HEK293T (cell line): ENCODE measurements around the gene MOK.

Experiments
- CTCF ChIA-PET: fragments of 350-600 bp; formaldehyde crosslinking; extraction: SDS; loops from one replicate; lab custom pipeline; 2021; ENCODE audit warnings: antibody characterized with exemption, inconsistent platforms; lab: Yijun Ruan, JAX
- POLR2A ChIA-PET: fragments of 350-600 bp; formaldehyde crosslinking; extraction: SDS; loops from one replicate; lab custom pipeline; 2020; ENCODE audit warnings: antibody characterized with exemption, inconsistent platforms; lab: Yijun Ruan, JAX
- DNase-seq: peaks from one replicate; pipeline ENCODE4 v3.0.0; 2012; ENCODE audit warnings: mixed read lengths; ENCODE audit errors: extremely low spot score
- ARNT ChIP-seq: fragments of 450-650 bp; IDR thresholded peaks from 2 replicates; pipeline ENCODE4 v1.6.1; 2017; ENCODE audit warnings: mild to moderate bottlenecking
- BHLHE40 ChIP-seq: fragments of 450-650 bp; IDR thresholded peaks from 2 replicates; pipeline ENCODE4 v1.6.1; 2016; ENCODE audit warnings: mild to moderate bottlenecking, moderate library complexity, borderline replicate concordance
- CTBP1 ChIP-seq: fragments of 450-650 bp; IDR thresholded peaks from 2 replicates; pipeline ENCODE4 v1.6.1; 2016; ENCODE audit warnings: borderline replicate concordance
- ELF4 ChIP-seq: fragments of 450-650 bp; IDR thresholded peaks from 2 replicates; pipeline ENCODE4 v1.6.1; 2017; ENCODE audit warnings: antibody characterized with exemption
- FOXA1 ChIP-seq: fragments of 450-650 bp; IDR thresholded peaks from 2 replicates; pipeline ENCODE4 v1.6.1; 2016; ENCODE audit warnings: mild to moderate bottlenecking
- FOXK2 ChIP-seq: fragments of 450-650 bp; IDR thresholded peaks from 2 replicates; pipeline ENCODE4 v1.6.1; 2016; ENCODE audit warnings: mild to moderate bottlenecking
- FOXM1 ChIP-seq: fragments of 450-650 bp; IDR thresholded peaks from 2 replicates; pipeline ENCODE4 v1.6.1; 2017; ENCODE audit warnings: mild to moderate bottlenecking, borderline replicate concordance
- HDGF ChIP-seq: fragments of 450-650 bp; IDR thresholded peaks from 2 replicates; pipeline ENCODE4 v1.6.1; 2017; ENCODE audit warnings: antibody characterized with exemption, borderline replicate concordance
- L3MBTL2 ChIP-seq: fragments of 450-650 bp; conservative IDR thresholded peaks from 2 replicates; pipeline ENCODE4 v1.6.1; 2016; ENCODE audit warnings: mild to moderate bottlenecking
- LEF1 ChIP-seq: fragments of 450-650 bp; IDR thresholded peaks from 2 replicates; pipeline ENCODE4 v1.6.1; 2017; ENCODE audit warnings: mild to moderate bottlenecking, borderline replicate concordance
- NFRKB ChIP-seq: fragments of 450-650 bp; IDR thresholded peaks from 2 replicates; pipeline ENCODE4 v1.6.1; 2016; ENCODE audit warnings: mild to moderate bottlenecking, moderate library complexity
- PKNOX1 ChIP-seq: fragments of 450-650 bp; IDR thresholded peaks from 2 replicates; pipeline ENCODE4 v1.6.1; 2016
- SP1 ChIP-seq: fragments of 450-650 bp; IDR thresholded peaks from 2 replicates; pipeline ENCODE4 v1.6.1; 2017
- SUZ12 ChIP-seq: fragments of 450-650 bp; IDR thresholded peaks from 2 replicates; pipeline ENCODE4 v1.6.1; 2016; ENCODE audit warnings: mild to moderate bottlenecking
- TARDBP ChIP-seq: fragments of 450-650 bp; IDR thresholded peaks from 2 replicates; pipeline ENCODE4 v1.6.1; 2016
- ZNF384 ChIP-seq: fragments of 450-650 bp; IDR thresholded peaks from 2 replicates; pipeline ENCODE4 v1.6.1; 2016

Gene MOK

DNA sequence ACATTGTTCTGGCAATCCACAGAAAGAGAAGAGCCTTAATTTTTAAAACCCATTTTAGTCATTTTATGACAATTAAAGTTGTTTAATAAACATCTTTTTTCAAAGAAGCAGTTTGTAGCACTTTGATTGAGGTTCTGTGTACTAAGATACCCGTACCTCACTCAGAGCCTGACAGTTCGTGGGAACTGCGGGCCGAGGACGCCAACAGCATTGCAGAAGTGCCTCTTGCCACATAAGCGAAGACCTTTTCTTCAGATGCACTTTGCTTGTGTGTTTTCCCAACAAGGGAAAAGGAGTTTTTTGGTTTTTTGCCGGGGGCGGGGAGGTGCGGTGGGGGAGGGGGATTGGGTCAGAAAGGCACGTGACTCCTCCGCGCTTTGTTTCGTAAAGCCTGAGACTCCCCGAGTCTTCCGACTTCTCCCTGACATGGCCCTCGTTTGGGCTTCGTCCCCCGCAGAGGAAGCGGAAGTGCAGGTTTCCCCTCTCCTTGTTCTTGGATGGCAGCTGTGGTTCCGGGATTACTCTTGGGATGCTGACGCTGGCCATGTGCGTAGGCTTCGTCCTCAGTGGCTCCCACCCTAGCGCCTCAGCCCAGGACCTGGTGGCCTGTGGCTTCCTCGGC is 94.4 kb downstream of the MOK start:
- TF ChIP-seq NFRKB (no peak), FOXM1 (no peak), ELF4 (no peak)
- ChIA-PET CTCF (no interaction called here), POLR2A (no interaction called here)
- DNase-seq = no peak

DNA sequence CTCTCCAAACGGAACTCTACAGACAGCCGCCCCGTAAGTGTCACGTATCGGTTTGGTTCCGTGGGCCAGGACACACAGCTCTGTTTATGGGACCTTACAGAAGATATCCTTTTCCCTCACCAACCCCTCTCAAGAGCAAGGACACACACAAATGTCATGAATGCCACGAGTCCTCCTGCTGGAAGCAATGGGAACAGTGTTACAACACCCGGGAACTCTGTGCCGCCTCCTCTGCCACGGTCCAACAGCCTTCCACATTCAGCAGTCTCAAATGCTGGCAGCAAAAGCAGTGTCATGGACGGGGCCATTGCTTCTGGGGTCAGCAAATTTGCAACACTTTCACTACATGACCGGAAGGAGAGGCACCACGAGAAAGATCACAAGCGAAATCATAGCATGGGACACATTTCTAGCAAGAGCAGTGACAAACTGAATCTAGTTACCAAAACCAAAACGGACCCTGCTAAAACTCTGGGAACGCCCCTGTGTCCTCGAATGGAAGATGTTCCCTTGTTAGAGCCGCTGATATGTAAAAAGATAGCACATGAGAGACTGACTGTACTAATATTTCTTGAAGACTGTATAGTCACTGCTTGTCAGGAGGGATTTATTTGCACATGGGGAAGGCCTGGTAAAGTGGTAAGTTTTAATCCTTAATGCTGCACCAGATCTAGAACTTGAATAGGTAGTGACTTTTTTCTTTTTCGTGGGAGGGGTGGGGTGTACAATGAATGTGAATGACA is 95.6 kb downstream of the MOK start:
- TF ChIP-seq LEF1 (no peak), FOXK2 (no peak), FOXA1 (no peak)
- POLR2A ChIA-PET = no interaction called here
- peak; percentile 49 for DNase-seq
- CTCF ChIA-PET = no interaction called here

- TF ChIP-seq TARDBP (no peak), SUZ12 (no peak), L3MBTL2 (no peak), ARNT (no peak), ZNF384 (no peak), LEF1 (no peak), SP1 (no peak), CTBP1 (no peak), FOXM1 (no peak), ELF4 (no peak), NFRKB (no peak), FOXK2 (no peak), BHLHE40 (no peak), FOXA1 (no peak), PKNOX1 (no peak), HDGF (no peak)
- ChIA-PET CTCF (no interaction called here), POLR2A (no interaction called here)
- DNase-seq = no peak
Observed at GRCh38 chr14:102208741-102209140, 96.2 kb downstream of the MOK start.

DNA sequence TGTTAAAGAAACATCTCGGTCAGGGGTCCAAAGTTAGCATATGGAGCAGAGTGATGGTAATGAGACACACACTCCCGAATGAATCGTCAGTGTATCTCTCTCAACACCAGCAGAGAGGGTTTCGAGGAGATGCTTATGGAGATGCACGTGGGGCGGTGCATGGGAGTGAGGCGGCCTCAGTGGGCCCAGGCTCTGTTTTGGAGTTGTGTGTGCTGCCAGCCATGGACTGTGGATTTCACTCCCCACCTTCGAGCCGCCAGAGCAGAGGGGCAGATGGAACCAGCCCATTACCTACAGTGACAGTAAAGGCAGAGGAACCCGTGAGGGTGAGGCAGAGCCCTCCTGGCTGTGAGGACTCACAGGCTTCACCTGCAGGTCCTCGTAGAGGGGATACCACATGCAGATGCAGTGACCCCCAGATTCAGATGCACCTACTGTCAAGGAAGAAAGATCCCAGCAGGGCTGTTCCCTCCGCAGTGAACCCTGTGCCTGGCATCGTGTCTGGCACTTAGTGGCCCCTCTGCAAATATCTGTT is 97.1 kb downstream of the MOK start:
- POLR2A ChIA-PET = no interaction called here
- TF ChIP-seq HDGF (no peak), NFRKB (no peak), L3MBTL2 (no peak), PKNOX1 (no peak), BHLHE40 (no peak), CTBP1 (no peak), TARDBP (no peak)
- CTCF ChIA-PET = no interaction called here
- no peak for DNase-seq

GRCh38 chr14:102206918-102207317 is 98.0 kb downstream of the MOK start:
- ChIA-PET CTCF (no interaction called here), POLR2A (no interaction called here)
- TF ChIP-seq PKNOX1 (no peak), ELF4 (no peak), ZNF384 (no peak), FOXK2 (no peak), FOXM1 (no peak), SP1 (no peak), NFRKB (no peak), LEF1 (no peak), FOXA1 (no peak), HDGF (no peak)
- DNase-seq = no peak

GRCh38 chr14:102205560-102205959 is 99.4 kb downstream of the MOK start:
- ChIA-PET CTCF (no interaction called here), POLR2A (no interaction called here)
- DNase-seq = no peak
- TF ChIP-seq PKNOX1 (peak; percentile 23; the same call in 1 of the 2 replicates), TARDBP (no peak), BHLHE40 (no peak), ZNF384 (no peak), ELF4 (no peak), SP1 (no peak)
